Measurements from ENCODE around the gene TSPAN18.

GRCh38 chr11:44943118-44943517, 216.4 kb downstream of the TSPAN18 start:
- TF ChIP-seq POLR2A (IDR thresholded peaks at IDR 0.05; ENCODE audit: low read depth, low read length) (no peak), POLR2AphosphoS5 (IDR thresholded peaks at IDR 0.05; ENCODE audit: low read depth, low read length) (no peak)
